ENCODE data around the gene KRT71.
A peak's percentile ranks its signal among the peaks of the same experiment; 100 is the strongest.

KRT71 gene

GRCh38 chr12:52539821-52540173 is 13.1 kb downstream of the KRT71 start:
- peaks cover 2% of the 10 kb centered on the region for H3K27me3 ChIP-seq (replicated peaks; ENCODE audit: control insufficient read depth, insufficient read depth, low read length)
- no peak for TF ChIP-seq CTCF (IDR thresholded peaks at IDR 0.05; ENCODE audit: insufficient read depth, low read length, poor library complexity, severe bottlenecking)
- no peak for DNase-seq (ENCODE audit: extremely low read depth, insufficient read length)
- no peak overlapping the region for H3K4me3 ChIP-seq (replicated peaks; ENCODE audit: low read depth, low read length)
- H3K36me3 ChIP-seq (ENCODE audit: control insufficient read depth, insufficient read depth, low read length), result no peaks in the 10 kb centered on the region

GRCh38 chr12:52539083-52539820 is 13.7 kb downstream of the KRT71 start:
- Histone ChIP-seq H3K36me3 (ENCODE audit: control insufficient read depth, insufficient read depth, low read length) (no peaks in the 10 kb centered on the region), H3K27me3 (replicated peaks; ENCODE audit: control insufficient read depth, insufficient read depth, low read length) (no peaks in the 10 kb centered on the region; the same call in 1 of the 2 replicates), H3K4me3 (replicated peaks; ENCODE audit: low read depth, low read length) (no peak overlapping the region)
- no peak for TF ChIP-seq CTCF (IDR thresholded peaks at IDR 0.05; ENCODE audit: insufficient read depth, low read length, poor library complexity, severe bottlenecking)
- no peak for DNase-seq (ENCODE audit: extremely low read depth, insufficient read length)

- no peak overlapping the region for H3K4me3 ChIP-seq (replicated peaks; ENCODE audit: low read depth, low read length)
- TF ChIP-seq CTCF (IDR thresholded peaks at IDR 0.05; ENCODE audit: insufficient read depth, low read length, poor library complexity, severe bottlenecking), result no peak
- DNase-seq (ENCODE audit: extremely low read depth, insufficient read length), result no peak
Measured at GRCh38 chr12:52537101-52537500, 15.8 kb downstream of the KRT71 start.

GRCh38 chr12:52535574-52535973 is 17.4 kb downstream of the KRT71 start:
- no peak overlapping the region for H3K4me3 ChIP-seq (replicated peaks; ENCODE audit: low read depth, low read length)
- no peaks in the 10 kb centered on the region for H3K36me3 ChIP-seq (ENCODE audit: control insufficient read depth, insufficient read depth, low read length)
- DNase-seq (ENCODE audit: extremely low read depth, insufficient read length), result no peak
- TF ChIP-seq CTCF (IDR thresholded peaks at IDR 0.05; ENCODE audit: insufficient read depth, low read length, poor library complexity, severe bottlenecking), result no peak
- H3K27me3 ChIP-seq (replicated peaks; ENCODE audit: control insufficient read depth, insufficient read depth, low read length), result no peaks in the 10 kb centered on the region; the same call in 1 of the 2 replicates

More at GRCh38 chr12:52537101-52537500, 15.8 kb downstream of the KRT71 start:
- no peaks in the 10 kb centered on the region for H3K36me3 ChIP-seq (ENCODE audit: control insufficient read depth, insufficient read depth, low read length)
- H3K27me3 ChIP-seq (replicated peaks; ENCODE audit: control insufficient read depth, insufficient read depth, low read length), result no peaks in the 10 kb centered on the region; the same call in 1 of the 2 replicates

- no peak for DNase-seq (ENCODE audit: extremely low read depth, insufficient read length)
- TF ChIP-seq CTCF (IDR thresholded peaks at IDR 0.05; ENCODE audit: insufficient read depth, low read length, poor library complexity, severe bottlenecking), result peak; percentile 52
- no peaks in the 10 kb centered on the region for H3K36me3 ChIP-seq (ENCODE audit: control insufficient read depth, insufficient read depth, low read length)
- no peaks in the 10 kb centered on the region; the same call in 1 of the 2 replicates for H3K27me3 ChIP-seq (replicated peaks; ENCODE audit: control insufficient read depth, insufficient read depth, low read length)
- H3K4me3 ChIP-seq (replicated peaks; ENCODE audit: low read depth, low read length), result no peak overlapping the region
Measured at GRCh38 chr12:52534482-52534881, 18.5 kb downstream of the KRT71 start.

All from GM06990 (cell line).